Measurements from ENCODE around the gene RRP9.

Gene RRP9

DNA sequence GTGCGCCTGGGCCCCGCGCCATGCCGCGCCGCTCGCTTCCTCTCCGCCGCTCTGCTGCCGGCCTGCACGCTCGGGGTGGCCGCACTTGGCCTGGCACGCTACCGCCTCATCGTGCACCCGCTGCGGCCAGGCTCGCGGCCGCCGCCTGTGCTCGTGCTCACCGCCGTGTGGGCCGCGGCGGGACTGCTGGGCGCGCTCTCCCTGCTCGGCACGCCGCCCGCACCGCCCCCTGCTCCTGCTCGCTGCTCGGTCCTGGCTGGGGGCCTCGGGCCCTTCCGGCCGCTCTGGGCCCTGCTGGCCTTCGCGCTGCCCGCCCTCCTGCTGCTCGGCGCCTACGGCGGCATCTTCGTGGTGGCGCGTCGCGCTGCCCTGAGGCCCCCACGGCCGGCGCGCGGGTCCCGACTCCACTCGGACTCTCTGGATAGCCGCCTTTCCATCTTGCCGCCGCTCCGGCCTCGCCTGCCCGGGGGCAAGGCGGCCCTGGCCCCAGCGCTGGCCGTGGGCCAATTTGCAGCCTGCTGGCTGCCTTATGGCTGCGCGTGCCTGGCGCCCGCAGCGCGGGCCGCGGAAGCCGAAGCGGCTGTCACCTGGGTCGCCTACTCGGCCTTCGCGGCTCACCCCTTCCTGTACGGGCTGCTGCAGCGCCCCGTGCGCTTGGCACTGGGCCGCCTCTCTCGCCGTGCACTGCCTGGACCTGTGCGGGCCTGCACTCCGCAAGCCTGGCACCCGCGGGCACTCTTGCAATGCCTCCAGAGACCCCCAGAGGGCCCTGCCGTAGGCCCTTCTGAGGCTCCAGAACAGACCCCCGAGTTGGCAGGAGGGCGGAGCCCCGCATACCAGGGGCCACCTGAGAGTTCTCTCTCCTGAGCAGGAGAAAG is 14.4 kb upstream of the RRP9 start:
- DNase-seq (ENCODE audit: low read depth in 2 of 2), result no peak

DNA sequence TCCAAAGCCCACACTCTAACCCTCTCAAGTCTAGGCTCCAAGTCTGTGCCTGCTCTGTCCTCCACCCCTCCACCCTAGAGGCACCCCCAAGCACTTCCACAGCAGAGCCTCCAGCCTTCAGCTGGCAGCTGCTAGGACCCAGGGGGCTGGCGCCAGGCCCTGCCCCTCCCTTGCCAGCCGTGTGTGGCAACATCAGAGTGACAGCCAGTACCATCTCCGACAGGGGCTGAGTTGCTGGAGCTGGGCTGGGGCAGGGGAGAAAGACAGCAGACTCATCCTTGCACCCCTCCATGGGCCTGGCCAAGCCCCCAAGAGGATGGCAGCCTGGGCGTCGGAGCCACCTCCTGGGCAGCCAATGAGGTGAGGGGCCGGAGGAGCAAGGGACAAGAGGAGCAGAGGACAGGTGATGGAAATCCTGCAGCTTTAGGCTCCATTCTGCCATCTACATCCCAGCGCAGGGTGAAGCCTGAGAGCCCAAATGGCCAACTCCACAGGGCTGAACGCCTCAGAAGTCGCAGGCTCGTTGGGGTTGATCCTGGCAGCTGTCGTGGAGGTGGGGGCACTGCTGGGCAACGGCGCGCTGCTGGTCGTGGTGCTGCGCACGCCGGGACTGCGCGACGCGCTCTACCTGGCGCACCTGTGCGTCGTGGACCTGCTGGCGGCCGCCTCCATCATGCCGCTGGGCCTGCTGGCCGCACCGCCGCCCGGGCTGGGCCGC is 13.6 kb upstream of the RRP9 start, which contains the start of gene GPR62:
TSS of gene GPR62 (plus strand) at position 207 of the 718 bp plus-strand sequence. CDS start at position 479, 272 bp downstream.
- no peak for DNase-seq (ENCODE audit: low read depth in 2 of 2)

DNA sequence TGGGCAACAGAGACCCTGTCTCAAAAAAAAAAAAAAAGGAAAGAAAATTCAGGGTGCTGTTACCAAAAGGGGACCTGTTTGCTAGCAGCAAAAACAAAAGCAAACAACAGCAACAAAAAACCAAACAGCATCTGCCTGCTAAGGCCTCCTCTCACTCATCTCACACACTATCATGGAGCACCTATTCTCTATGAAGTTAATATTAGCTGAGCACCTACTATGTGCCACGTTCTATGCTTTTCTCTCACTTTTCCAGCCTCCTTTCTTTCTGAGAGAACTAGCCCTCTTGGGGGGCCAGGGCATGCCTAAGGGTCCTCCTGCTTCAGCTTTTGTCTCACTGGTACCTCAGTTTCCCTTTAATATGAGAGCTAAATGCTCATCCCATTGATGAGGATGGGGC is 13.0 kb upstream of the RRP9 start:
- DNase-seq (ENCODE audit: low read depth in 2 of 2), result no peak

DNA sequence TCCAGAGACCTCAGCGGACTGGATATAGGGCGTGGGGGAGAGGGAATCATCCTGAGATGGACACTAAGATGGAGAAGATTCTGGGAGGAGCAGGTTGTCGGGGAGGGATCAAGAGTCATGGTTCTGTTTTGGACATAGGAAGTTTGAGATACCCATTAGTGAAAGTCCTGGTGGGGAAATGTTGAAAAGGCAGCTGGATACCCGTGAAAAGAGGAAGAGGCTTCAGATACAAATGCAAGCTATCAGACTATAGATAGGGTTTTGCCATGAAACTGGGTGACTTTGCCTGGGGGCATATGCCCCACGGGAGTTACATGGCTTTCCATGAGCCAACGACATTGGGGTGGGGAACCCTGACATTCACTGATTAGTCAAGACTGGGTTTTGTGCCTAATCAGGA is 12.4 kb upstream of the RRP9 start:
- DNase-seq (ENCODE audit: low read depth in 2 of 2), result no peak

DNA sequence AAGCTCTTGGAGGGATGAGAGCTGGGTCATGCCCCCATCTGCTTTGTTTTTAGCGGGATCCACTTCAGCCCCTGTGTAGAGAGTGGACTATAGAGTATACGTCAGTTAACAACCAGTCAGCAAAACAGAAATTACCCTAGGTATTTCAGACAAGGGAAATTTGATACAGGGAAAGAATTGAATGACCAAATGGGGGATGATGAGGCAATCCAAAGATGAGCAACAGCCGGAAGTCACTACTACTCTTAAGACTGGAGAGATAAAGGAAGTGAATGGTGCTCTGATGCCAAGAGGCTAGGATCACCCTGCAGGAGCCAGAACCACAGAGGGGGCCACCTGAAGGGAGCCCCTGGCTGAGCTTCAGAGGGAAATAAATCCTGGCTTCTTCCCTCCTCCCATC is 11.7 kb upstream of the RRP9 start:
- no peak for DNase-seq (ENCODE audit: low read depth in 2 of 2)

DNA sequence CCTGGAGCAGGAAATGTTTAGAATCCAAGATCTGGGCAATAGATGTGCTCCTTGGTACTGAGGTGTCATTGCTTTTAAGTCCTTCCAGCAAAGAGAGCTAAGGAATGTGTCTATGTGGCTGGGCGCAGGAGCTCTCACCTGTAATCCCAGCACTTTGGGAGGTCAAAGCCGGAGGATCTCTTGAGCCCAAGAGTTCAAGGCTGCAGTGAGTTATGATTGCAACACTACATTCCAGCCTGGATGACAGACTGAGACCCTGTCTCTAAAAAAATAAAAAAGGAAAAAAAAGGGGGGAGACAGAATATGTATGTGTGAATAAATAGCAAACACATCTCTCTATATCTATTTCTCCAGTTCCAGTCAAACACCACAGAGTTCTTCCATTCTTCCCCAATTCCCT is 9.2 kb upstream of the RRP9 start:
- DNase-seq (ENCODE audit: low read depth in 2 of 2), result no peak

DNA sequence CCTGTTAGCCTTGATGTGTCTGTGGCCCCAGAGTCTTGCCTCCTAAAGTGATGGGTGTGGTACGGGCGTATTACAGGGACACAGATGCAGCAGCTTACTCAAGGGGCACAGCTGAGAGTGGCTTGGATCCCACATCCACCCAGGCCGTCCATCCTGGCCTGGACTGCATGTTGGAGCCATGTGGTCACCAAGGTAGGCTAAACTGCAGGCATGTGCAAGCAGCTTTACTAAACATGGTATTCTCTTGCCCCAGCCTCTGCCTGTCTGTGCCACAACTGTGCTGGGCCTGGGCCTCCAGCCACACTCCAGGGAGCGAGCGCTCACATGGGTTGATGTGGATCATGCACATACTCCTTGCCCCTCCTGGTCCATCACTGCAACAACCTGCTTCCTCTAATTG is 7.4 kb upstream of the RRP9 start:
- DNase-seq (ENCODE audit: low read depth in 2 of 2), result no peak

DNA sequence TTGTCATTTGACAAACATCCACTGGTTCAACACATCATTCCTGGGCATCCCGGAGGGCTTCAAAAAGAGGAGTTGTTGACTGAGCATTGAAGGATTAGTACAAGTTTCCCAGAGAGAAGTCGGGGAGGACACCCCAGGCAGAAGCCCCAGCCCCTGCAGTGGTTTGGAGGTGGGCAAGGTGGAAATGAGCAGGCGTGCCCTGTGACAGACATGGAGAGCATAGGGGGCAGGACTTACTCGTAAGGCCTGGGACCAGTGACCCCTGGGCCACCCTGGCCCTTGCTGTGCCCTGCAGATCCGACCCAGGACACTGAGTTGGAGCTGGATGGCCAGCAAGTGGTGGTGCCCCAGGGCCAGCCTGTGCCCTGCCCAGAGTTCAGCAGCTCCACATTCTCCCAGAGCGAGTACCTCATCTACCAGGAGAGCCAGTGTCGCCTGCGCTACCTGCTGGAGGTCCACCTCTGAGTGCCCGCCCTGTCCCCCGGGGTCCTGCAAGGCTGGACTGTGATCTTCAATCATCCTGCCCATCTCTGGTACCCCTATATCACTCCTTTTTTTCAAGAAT is 6.4 kb upstream of the RRP9 start:
- no peak for DNase-seq (ENCODE audit: low read depth in 2 of 2)

DNA sequence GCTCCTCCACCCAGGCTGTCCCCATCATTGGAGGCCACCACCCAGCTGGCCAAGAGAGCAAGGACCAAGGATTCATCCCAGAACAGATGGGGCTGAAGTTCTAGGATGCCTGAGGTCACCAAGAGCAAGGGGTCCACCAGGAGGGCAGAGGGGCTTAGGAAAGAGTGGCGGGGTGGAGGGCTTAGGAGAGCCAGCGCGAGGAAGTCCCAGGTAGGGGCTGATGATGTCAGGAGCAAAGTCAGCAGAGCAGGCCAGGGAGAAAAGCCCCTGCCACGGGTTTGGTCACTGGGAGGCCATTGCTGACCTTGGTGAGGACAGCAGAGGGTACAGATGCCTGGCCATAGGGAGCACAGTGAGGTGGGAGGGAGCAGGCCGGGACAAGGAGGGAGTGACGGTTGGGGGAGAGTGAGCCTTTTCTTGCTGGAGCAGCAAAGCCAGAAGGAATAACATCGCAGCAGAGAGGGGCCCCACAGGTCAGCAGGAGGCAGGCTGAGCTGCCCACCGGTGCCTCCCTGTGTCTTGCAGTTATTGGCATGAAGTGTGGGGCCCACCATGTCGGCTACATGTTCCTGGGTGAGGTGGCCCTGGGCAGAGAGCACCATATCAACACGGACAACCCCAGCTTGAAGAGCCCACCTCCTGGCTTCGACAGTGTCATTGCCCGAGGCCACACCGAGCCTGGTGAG is 5.7 kb upstream of the RRP9 start:
- DNase-seq (ENCODE audit: low read depth in 2 of 2), result no peak

DNA sequence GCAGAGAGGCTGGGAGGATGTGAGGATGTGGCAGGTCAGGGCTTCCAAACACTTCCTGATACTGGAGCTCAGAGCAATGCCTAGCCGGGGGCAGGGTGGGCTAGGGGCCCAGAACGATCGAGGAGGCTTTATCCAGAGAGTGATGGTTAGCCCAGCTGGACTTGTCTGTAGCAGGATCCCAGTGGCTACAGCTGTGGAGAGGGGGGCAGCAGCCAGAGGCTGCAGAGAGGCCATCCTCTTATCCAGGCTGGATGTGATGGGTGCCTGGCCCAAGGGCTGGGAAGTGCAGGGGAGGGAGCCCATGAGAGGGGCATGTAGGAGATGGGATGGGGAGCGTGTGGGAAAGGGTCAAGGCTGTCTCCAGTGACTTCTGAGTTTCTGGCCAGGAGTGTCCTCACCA is 5.1 kb upstream of the RRP9 start:
- no peak for DNase-seq (ENCODE audit: low read depth in 2 of 2)

DNA sequence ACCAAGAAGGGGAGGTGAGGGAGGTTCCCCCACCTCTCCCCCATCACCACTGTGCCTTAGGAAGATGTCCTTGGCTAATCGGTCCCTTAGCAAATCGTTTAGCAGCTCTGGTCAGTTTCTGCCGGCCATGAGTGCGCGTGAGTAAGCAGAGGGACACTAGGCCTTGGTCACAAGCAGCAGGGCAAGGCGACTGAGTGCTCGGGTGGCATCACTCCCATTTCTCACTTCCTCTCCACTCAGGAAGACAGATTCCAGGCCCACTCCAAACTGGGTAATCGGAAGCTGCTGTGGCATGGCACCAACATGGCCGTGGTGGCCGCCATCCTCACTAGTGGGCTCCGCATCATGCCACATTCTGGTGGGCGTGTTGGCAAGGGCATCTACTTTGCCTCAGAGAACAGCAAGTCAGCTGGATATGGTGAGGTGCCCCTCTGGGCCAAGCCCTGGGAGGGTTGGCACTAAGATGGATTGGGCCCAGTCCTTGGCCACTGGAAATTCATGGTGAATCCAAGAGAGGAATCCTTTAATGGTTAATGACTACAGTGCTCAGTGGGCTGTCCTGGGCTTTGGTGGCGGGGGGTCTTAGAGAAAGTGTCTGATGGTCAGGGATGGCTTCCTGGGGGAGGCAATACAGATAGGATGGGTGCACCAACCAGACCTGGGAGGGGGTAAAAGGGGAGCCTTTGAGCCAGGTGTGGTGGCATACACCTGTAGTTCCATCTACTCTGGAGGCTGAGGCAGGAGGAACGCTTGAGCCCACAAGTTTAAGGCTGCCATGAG is 4.4 kb upstream of the RRP9 start:
- no peak for DNase-seq (ENCODE audit: low read depth in 2 of 2)

DNA sequence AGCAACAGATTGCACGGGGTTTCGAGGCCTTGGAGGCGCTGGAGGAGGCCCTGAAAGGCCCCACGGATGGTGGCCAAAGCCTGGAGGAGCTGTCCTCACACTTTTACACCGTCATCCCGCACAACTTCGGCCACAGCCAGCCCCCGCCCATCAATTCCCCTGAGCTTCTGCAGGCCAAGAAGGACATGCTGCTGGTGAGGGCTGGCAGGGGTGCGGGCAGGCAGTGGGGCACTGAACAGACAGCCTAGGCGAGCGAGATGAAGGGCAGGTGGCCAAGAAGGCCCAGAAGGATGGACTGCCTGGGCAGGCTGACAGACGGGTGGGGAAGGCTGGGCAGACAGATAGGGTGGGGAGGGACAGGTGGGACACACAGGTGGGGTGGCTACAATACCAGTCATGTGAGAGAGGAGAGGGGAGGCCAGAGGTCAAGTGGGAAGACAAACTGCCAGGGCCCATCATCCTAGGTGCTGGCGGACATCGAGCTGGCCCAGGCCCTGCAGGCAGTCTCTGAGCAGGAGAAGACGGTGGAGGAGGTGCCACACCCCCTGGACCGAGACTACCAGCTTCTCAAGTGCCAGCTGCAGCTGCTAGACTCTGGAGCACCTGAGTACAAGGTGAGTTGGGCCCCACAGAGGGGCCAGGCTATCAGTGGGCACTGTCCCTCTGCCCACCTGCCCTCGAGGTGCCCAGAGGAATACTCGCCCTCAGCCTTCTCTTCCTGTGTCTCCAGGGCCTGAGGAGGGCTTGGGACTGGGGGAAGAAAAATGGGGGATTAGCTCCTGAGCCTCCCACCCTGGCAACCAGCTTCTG is 3.5 kb upstream of the RRP9 start:
- no peak for DNase-seq (ENCODE audit: low read depth in 2 of 2)

DNA sequence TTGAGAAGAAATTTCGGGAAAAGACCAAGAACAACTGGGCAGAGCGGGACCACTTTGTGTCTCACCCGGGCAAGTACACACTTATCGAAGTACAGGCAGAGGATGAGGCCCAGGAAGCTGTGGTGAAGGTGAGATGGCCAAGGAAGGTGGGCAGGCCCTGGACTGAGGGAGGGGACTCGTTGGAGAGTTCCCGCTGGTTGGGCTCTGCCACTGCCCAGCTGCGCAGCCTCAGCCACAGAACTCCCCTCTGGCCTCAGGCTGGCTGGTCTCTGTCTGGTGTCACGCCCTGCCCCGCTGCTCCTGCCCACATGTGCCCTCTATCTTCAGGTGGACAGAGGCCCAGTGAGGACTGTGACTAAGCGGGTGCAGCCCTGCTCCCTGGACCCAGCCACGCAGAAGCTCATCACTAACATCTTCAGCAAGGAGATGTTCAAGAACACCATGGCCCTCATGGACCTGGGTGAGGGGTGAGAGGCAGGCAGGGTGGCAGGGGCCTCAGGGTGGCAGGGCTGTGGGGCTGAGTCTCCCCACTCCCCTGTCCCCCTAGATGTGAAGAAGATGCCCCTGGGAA is 2.8 kb upstream of the RRP9 start:
- no peak for DNase-seq (ENCODE audit: low read depth in 2 of 2)

DNA sequence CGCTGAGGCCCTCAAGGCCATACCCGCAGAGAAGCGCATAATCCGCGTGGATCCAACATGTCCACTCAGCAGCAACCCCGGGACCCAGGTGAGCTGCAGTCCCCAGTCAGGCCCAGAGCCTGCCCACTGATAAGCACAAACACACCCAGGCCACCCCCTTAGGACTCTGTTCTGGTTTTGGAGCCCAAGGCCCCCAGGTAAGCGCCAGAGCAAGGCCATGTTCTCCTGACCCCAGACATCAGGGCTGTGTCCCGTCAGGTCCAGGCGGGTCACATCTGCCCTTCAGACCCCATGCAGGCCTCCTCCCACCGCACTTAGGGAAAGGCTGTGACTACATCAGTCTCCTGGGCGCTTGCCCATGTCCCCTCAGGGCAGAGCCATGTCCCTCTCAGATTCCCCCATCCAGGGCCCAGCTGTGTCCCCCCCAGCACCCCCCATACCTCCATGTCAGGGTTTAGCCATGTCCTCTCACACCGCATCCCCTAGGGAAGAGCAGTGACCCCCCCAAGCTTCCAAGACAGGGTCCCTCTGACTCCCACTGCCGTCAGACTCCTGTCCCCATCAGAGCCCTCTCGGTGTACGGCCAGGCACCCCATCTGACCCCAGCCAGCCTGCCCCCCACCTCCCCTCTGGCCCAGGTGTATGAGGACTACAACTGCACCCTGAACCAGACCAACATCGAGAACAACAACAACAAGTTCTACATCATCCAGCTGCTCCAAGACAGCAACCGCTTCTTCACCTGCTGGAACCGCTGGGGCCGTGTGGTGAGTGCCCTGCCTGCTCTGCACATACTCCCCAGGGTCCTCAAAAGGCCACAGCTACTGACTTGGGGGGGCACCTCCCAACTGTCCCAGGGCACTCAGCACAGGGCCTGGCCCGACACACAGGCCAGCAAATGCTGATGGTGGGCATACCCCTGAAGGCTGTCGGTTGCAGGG is 2.0 kb upstream of the RRP9 start:
- DNase-seq (ENCODE audit: low read depth in 2 of 2), result no peak

DNA sequence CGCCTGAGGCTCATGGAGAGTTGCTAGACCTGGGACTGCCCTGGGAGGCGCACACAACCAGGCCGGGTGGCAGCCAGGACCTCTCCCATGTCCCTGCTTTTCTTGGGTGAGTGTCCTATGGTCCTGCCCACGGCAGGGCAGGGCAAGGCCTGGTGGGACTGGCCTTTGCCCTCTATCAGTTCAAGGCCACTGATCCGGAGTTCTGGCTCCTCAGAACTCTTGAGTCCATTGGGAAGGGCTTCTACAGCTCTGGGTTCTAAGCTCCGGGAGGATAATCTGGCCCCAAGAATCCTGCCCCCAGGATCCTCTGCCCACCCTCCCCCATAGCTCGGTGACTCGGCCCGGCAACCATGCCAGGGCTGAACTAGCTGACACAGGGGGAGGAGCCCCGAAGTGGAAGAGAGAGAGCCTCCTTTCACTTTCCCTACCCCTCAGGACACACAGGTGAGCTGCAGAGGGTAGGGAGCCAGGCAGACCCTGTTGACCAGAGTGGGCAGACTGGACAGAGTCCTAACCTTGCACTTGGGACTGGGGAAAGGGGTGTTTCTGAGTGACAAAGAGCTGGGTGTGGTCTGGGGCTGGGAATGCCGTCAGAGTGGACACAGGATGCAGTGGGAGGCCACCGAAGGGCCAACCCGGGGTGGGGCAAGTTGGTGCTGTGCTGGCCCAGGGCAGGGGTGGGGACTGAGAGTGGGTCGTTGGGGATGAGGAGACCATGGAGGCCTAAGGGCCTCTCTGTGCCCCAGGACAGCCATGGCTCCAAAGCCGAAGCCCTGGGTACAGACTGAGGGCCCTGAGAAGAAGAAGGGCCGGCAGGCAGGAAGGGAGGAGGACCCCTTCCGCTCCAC is 1.1 kb upstream of the RRP9 start:
- peak in 1 of 2 donors; percentile 44 for DNase-seq (ENCODE audit: low read depth in 2 of 2)

DNA sequence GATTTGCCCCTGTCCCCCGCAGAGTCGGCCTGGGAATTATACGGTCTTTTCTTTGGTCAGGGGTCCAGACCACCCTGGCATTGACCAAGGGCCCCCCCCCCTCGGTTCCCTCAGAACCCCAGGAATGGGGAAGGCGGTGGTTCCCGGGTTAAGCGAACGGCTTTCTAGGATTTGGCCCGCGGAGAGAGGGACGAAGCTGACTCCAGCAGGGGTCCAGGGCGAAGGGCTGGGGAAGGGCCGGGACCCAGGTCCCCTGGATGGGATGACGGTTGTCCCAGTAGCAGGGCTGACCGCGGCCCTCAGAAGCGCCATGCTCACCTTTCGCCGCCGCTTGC is 274 bp downstream of the RRP9 start:
- DNase-seq (ENCODE audit: low read depth in 2 of 2), result no peak

DNA sequence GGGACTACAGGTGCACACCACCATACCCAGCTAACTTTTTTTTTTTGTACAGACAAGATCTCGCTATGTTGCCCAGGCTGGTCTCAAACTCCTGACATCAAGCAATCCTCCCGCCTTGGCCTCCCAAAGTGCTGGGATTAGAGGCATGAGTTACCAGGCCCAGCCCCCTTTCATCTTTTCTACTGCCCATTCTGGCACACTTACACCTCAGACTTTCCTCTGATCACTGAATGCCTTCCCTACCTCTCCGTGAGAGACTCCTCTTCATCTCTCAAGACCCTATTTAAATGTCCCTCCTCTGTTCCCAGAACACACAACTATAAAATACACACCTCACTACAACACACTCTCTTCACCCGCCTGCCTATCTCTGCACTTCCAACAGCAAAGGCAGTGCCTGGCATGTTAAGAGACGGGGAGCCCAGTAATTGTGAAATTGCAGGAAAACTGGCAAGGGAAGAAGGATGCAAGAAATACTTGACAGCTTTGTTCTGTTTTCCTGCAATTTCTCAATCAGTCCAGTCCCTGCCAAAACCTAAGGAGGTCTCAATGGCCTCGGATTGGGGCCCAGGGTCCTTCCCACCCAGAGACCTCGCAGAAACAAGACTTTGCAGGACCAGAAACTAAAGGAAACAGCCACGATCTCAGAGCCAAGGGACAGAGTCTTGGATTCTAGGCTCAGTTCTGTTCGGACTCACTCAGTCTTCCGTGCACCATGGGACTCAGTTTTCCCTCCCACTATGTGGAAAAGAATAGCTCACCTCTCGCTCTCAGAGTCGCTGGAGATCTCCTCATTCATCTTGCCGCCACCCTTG is 849 bp downstream of the RRP9 start:
- no peak for DNase-seq (ENCODE audit: low read depth in 2 of 2)

Measured in activated CD8-positive, alpha-beta memory T cell treated with anti-CD3 and anti-CD28 coated beads for 4 hours (primary cell).